Amygdala (tissue), 56 donors: Measurements from ENCODE around the gene CIB4.
A peak's percentile ranks its signal among the peaks of the same experiment; 100 is the strongest.
"Not testable (repeated sequence)": the region's sequence is repeated elsewhere in the genome, so short reads cannot be mapped to it uniquely, and the experiment has no call there.

Experiments used
- DNase-seq, 56 donors: peaks; one replicate each; lab custom pipeline; 2025; lab: John Stamatoyannopoulos, UW

Gene CIB4

GRCh38 chr2:26574066-26574899 is 66.9 kb downstream of the CIB4 start:
- DNase-seq = no peak

GRCh38 chr2:26573241-26573925 is 67.8 kb downstream of the CIB4 start:
- no peak for DNase-seq

GRCh38 chr2:26572591-26572990 is 68.6 kb downstream of the CIB4 start:
- no peak for DNase-seq

GRCh38 chr2:26571316-26571715 is 69.8 kb downstream of the CIB4 start:
- DNase-seq = no peak

- no peak for DNase-seq
These were observed 71.1 kb downstream of the CIB4 start for GRCh38 chr2:26570083-26570430.

- DNase-seq = no peak
These were observed 71.7 kb downstream of the CIB4 start for GRCh38 chr2:26569216-26570082.

GRCh38 chr2:26568076-26568890 is 72.9 kb downstream of the CIB4 start:
- no peak for DNase-seq

- no peak for DNase-seq
These were observed 73.6 kb downstream of the CIB4 start for GRCh38 chr2:26567534-26567933.

- not testable (repeated sequence) for DNase-seq
These were observed 74.4 kb downstream of the CIB4 start for GRCh38 chr2:26566731-26567130.

- DNase-seq = no peak
These were observed 75.1 kb downstream of the CIB4 start for GRCh38 chr2:26566081-26566375.

GRCh38 chr2:26564121-26564644 is 77.0 kb downstream of the CIB4 start:
- no peak for DNase-seq

- DNase-seq = no peak
These were observed 77.5 kb downstream of the CIB4 start for GRCh38 chr2:26563686-26564085.

GRCh38 chr2:26562811-26563645 is 78.1 kb downstream of the CIB4 start:
- peak in 23 of 56 donors; percentile 4 to 61 (median 32) for DNase-seq

- DNase-seq = peak in 8 of 56 donors; percentile 12 to 53 (median 29)
These were observed 79.0 kb downstream of the CIB4 start for GRCh38 chr2:26561918-26562810.

GRCh38 chr2:26561376-26561775 is 79.8 kb downstream of the CIB4 start:
- no peak for DNase-seq

GRCh38 chr2:26560892-26561291 is 80.3 kb downstream of the CIB4 start:
- DNase-seq = no peak

GRCh38 chr2:26559556-26559955 is 81.6 kb downstream of the CIB4 start:
- no peak for DNase-seq

- no peak for DNase-seq
These were observed 82.1 kb downstream of the CIB4 start for GRCh38 chr2:26559044-26559405.
